UCSD-AML1 (cell line): ENCODE measurements around the gene TBC1D9.

Experiments
- DNase-seq: peaks from one replicate; lab custom pipeline; 2025; ENCODE audit not compliant: unreplicated experiment; lab: John Stamatoyannopoulos, UW

The TBC1D9 gene

DNA sequence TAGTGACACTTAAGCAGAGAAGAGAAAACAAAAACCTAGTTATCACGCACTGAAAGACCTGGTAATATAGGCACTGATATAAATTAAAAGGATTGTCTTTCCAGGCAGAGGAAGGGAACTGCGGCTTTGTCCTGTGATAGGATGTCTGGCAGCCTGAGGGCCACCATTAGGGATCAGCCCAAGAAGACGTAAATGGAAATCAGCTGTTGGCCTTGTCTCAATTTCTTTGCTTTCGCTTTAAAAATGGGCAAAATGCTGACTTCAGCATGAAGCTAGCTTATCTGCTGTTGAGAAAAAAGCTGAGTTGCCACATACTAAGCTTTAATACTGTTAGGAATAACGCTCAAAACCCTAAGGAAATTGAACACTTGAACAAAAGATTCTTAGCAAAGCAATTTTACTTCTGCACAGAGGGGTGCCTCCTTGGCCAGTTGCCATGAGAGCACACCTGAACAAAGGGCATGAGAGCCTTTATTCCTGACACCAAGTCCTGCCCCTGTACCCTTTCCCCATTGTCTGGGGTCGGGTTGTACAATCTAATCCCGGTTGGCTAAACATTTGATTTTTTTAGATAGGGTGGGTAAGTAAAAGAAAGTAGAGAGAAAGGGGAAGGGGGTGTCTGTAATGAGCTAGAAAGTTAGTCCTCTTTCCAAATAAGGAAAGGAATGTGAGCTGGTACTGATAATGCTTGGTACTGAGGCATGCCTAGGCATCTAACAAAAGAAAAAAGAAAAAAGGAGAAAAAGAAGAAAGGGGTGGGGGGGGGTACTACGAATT lies 102.3 kb downstream of the TBC1D9 start:
- DNase-seq: no peak

GRCh38 chr4:140652601-140653000 lies 103.6 kb downstream of the TBC1D9 start:
- no peak for DNase-seq

DNA sequence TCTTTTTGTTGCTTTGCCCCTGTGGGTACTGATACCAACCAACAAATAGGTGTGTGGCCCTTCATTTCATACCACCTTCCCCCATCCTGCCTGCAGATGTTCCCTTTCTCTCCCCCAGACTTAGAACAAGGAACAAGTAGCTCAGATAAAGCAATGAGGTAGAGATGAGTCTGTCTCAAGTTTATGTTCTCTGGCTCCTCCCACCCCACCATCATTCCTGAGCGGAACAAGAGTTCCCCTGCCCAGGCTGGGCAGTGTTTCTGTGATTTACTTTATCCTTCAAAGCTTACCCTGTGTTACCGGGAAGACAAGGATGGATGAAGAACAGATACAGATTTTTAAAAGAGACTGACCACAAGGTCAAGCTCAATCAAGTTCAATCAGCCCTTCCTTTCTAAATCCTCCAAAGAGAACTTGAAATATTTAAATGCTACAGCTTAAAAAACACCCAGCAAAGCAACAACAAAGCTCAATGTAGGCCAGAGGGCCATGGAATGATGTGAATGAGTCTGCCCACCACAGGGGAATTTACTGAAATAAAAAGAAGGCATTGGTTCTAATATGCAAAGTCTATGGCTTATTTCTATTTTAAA lies 107.4 kb downstream of the TBC1D9 start:
- DNase-seq: no peak

DNA sequence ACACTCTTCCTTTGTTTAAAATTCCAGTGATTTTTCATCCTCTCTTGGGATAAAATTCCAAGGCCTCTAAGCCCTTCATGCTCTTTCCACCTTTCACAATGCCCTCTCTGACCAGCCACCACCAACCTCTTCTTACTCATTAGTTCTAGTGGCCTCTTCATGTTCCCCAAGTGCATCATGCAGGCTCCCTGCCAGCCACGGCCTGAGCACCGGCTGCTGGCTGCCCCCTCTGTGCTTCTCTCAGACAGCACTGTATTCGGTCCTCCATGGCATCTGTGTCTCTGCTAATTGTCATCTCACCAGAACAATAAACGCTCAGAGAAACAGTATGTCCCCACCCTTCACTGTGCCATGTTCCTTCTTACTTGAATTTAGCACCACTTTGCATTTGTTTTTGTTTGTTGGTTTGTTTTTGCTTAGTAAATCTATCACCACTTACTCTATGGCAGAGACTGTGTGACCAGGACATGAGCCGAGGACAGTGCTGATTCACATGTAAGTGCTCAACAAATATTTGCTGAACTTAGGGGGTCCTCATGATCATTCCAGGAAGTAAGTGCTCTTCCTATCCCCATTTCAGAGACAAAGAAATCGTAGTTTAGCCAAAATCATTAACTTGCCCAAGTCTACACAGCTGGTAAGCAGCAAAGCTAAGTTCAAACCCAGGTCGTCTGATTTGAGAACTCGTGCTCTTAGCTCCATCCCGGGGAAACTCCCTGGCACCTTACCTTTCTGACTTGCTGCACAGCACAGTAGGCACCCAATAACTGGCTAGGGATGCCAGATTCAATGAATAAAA lies 110.4 kb downstream of the TBC1D9 start:
- DNase-seq: no peak

GRCh38 chr4:140645196-140645595 lies 111.0 kb downstream of the TBC1D9 start:
- no peak for DNase-seq

GRCh38 chr4:140644470-140645185 lies 111.6 kb downstream of the TBC1D9 start:
- no peak for DNase-seq

DNA sequence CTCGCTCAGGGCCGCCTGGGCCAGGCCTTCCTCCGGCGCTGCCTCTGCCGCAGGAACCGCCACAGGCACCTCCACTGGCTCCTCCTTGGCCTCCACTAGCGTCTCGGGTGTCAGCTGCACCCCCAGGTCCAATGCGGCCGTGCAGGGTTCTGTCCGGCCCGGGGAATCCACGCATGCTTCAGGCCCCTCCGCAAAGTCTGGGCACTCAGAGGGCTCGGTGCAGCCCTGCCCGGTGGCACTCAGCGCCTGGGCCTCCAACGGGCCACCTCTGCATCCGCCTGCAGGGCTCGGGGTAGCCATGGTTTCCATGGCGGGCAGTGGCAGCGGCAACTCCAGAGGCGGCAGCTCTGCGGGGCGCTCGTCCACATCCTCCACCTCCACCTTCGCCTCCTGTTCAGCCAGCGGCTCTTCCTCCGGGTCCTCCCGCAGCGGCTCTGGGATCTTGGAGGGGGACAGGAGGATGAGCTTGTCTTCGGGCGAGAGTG lies 112.6 kb downstream of the TBC1D9 start:
- no peak for DNase-seq

DNA sequence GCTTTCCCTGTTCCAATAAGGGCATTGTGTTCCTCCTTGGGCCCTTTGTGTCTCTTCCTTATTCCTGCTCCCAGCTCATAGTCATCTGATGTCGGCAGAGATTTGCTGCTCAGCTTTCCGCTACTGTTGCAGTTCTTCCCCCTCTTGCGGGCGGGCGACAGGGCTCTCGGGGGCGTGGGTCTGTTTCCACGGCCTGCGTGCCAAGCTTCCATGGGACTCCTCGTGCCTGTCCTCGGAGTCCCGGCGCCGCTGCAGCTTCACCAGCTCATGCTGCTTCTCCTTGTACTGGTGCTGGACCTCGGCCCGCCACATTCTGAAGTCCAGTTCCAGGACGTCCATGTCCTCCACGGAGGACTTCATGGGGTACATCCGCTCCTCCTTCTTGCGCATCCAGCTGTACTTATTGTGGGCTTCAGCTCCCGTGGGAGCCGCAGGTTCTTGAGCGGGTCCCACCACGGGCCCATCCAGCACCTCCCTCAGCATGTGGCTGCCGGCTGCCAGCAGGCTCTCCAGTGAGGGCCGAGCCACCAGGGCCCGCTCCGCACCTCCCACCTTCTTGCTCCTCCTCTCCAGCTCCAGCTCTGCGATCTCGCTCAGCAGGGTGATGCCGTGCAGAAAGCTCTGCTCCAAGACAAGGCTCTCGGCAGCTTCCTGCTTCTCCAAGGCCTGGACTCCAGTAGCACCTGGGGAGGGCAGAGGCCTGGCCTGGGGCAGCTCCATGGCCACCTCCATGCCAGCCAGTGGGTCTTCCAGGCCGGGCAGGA lies 113.3 kb downstream of the TBC1D9 start:
- no peak for DNase-seq

DNA sequence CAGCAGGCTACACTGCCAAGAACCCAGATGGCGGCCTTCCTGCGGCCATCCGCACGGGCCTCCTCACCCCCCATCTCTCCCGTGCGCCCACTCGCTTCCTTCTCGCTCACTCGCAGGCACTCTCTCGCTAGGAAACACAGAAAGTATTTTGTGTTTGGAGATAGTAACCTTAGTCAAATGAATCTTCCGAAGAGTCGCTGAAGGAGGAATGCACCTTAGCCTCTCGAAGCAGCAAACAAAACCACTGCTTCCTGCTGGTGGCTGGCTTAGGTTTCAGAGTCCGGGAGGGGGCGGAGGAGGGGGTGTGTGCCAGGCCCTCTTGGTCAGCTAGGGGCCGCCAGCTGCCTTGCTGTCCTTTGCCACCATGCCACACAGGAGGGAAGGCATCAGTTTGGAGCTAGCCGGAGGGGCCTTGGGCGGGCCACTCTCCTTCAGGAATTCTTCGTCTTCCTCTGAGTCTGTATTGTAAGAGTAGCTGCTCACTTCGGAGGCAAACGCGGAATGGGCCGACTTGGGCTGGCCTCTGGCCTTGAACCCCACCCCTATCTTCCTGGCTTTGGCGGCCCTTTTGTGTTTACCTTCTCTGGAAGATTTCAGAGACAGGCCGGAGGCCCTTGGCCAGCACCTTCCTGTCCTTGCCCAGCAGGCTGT lies 114.3 kb downstream of the TBC1D9 start:
- no peak for DNase-seq

- no peak for DNase-seq
These were observed 115.1 kb downstream of the TBC1D9 start for GRCh38 chr4:140641105-140641555.

DNA sequence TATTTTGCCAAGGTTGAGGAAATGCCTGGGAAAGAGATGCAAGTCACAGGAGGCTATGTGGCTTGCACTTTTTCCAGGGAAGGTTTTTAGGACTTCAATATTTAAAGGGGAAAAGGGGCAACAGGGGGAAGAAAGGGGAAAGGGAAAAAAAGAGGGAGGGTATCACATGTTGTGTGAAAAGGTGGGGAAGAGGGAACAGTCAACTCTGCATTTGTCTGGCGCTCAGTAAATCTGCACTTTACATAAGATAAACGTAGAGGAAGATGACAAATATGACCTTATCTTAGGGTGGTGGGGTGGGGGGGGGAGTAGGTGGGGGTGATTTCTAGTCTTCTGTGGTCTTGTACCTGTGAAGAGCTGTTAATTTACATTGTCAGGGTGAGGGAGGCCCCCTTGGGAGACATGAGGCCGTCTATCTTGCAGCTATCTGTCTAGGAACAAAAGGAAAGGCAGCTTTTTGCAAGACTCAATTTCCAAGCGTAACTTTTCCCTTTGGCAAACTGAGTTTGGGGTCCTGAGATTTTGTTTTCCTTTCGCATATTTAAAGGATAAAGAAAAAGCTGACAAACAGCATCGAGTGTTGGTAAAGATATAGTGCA lies 115.9 kb downstream of the TBC1D9 start:
- no peak for DNase-seq

DNA sequence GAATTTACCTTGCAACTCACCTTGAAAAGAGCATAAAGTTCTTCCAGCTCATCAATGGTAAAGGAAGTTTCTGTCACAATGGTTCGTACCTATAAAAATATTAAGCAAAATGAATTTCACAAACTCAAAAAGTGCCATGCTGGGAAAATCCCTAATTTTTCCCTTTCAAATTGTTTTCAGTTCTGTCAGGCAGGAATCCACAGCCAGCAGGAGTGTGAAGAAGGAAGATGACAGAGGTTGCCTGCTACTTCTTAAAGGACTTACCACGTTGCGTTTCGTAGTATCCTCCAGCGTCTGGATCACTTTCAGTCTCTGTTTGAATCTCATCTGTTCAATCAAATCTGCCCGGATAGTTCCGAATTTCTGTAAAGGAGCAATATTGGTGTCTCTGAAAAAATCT lies 117.1 kb downstream of the TBC1D9 start:
- DNase-seq: no peak

DNA sequence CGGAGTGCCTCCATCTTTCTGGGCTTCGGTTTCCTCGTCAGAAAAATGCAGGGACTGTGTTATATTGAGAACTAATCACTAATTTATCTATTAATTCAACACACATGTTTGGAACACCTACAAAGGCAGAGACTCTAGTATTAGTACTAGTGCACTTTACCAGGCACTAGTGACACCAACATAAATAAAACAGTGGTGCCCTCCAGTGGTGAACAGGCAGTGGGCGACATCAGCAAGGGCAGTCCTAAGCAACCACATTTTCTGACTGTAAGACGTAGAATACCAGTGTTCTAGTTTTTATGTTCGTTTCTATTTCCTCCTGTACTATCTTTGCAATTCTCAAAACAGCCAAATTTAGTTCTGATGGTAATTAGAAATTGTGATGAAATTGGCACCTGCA lies 118.3 kb downstream of the TBC1D9 start:
- DNase-seq: peak; percentile 12

DNA sequence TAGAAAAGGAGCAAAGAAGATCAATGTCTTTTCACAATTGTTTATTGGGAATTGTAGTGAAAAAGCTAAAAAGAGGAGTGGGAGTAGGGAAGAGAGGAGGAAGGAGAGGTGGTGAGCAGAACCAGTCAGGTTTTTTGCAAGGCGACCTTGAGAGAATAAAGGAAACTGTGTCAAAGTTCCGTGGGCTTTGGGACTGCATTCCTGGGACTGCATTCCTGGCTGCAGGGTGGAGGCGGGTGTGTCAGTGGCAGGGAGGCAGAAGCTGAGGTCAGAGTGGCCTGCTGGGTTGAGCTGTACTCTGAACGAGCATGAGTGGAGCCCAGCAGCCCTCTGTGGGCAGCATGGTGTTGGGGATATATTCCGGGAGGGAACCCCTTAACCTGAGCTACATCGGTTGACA lies 120.6 kb downstream of the TBC1D9 start:
- DNase-seq: no peak

DNA sequence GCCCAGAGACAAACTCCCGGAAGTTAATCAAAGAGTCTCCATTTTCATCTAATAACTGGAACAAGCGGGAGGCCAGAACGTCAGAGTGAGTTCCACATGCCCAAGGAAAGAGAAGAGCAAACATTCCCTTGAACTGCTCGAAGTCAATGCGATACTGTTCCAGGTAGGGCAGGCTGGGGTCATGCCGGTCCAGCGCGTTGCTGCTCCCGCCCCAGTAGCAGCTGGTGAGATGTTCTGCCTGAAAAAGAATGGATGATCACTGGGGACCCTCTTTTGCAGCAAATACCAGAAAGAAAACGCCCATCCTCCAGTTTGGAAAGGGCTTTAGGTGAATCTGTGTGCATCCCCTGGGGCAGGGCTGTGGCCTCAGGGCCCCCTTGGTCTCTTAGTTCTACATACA lies 122.2 kb downstream of the TBC1D9 start:
- DNase-seq: no peak

DNA sequence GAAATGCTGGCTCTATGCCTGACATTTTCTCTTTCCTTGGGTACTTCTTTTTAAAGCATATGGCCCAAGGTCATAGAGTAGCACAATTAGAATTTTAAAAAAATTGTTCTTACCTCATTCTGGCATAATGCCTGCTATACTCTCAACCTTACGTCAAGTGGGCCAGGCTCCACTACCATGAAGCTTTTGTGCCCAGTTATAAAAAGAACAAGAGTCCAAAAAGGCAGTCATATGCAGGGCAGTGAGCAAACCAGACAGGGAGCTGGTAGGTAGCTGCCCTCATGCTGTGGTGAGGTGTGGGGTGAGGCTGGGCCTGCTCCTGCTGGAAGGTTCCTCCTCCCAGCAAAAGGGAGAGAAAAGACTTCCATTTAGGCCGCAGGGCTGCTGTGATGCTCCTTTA lies 123.1 kb downstream of the TBC1D9 start:
- no peak for DNase-seq

DNA sequence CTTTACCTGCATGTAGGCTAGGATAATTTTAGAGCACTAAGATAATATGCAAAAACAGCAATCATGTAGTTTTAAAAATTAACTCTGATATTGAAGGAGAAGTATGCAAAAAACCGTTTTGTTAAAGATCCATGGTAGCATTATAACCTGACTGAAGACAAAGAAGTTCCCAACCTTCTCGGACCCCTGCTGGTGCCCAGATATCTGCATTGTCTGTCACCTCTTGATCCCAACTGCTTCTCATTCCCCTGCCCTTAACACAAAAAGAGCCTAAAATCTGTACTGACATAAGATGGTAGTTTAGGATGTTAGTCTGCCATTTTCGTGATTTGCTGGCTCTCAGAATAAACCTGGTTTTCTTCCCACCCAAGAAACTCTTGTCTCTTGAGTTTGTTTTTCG lies 125.9 kb downstream of the TBC1D9 start:
- no peak for DNase-seq

DNA sequence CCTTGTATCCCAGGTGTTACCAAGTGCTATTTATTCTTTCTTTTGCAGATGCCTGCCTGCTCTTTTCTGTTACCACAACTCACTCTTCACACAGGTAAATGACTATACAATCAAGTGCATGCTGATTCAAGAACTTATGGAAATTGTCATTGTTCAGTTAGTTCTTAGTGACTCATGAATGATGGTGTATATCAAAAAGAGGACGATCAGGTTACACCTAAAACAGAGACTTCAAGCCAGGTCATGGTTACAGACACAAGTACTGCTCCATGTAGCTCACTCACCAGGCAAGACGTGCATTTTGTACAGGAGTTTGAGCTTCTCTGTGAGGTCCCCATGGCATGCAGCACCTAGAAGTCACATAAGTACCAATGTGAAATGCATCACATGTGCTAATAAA lies 128.2 kb downstream of the TBC1D9 start:
- no peak for DNase-seq

- no peak for DNase-seq
These were observed 129.4 kb downstream of the TBC1D9 start for GRCh38 chr4:140626661-140627376.
